Measurements from ENCODE around the gene MPC1. TPM values are rescaled to one million over a fixed set of nuclear protein-coding genes. Genes with fewer than 3 reads are reported as not detected.

The MPC1 gene
- total and polyA plus RNA-seq, 7 donors: 76.2 to 193 (median 136) TPM

DNA sequence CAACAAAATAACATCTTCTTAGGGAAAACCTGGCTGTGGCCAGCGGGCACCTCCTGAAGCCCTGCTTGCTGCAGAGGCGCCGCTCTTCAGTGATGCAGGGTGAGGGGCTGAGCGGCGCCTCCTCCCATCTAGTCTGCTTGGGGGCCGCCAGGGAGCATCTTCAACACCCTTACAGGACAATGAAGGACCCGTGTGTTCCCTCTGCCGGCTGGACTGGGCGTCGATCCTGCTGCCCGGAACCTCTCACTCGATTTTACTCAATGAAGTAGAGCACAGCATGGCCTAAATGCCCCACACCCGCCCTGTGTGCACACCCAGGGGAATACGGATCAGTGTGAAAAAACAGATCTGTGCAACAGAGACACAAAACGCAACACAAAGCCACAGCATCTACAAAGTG lies 28.5 kb upstream of the MPC1 start:
- peaks cover 0 to 48% of the 10 kb centered on the region in 2 donors for H3K36me3 ChIP-seq (ENCODE audit: insufficient read depth in 1 of 2, low read depth in 1 of 2)
- H3K4me1 ChIP-seq: no peaks in the 10 kb centered on the region
- 76 to 82% (median 76%) methylated on average over 15 of the region's 15 CpGs for WGBS, 3 donors
- intact Hi-C loops (cut with DNase I): no loop called here
- ATAC-seq (no peak), DNase-seq (no peak)
- no peaks in the 10 kb centered on the region for H3K27me3 ChIP-seq (ENCODE audit: insufficient read depth in 3 of 3, low read length in 2 of 3)
- TF ChIP-seq, protein P1, sequence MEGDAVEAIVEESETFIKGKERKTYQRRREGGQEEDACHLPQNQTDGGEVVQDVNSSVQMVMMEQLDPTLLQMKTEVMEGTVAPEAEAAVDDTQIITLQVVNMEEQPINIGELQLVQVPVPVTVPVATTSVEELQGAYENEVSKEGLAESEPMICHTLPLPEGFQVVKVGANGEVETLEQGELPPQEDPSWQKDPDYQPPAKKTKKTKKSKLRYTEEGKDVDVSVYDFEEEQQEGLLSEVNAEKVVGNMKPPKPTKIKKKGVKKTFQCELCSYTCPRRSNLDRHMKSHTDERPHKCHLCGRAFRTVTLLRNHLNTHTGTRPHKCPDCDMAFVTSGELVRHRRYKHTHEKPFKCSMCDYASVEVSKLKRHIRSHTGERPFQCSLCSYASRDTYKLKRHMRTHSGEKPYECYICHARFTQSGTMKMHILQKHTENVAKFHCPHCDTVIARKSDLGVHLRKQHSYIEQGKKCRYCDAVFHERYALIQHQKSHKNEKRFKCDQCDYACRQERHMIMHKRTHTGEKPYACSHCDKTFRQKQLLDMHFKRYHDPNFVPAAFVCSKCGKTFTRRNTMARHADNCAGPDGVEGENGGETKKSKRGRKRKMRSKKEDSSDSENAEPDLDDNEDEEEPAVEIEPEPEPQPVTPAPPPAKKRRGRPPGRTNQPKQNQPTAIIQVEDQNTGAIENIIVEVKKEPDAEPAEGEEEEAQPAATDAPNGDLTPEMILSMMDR (IDR thresholded peaks at IDR 0.05): no peak
- no peak overlapping the region for H3K4me3 ChIP-seq
- H3K9me3 ChIP-seq: no peaks in the 10 kb centered on the region
- no peak overlapping the region for H3K27ac ChIP-seq

DNA sequence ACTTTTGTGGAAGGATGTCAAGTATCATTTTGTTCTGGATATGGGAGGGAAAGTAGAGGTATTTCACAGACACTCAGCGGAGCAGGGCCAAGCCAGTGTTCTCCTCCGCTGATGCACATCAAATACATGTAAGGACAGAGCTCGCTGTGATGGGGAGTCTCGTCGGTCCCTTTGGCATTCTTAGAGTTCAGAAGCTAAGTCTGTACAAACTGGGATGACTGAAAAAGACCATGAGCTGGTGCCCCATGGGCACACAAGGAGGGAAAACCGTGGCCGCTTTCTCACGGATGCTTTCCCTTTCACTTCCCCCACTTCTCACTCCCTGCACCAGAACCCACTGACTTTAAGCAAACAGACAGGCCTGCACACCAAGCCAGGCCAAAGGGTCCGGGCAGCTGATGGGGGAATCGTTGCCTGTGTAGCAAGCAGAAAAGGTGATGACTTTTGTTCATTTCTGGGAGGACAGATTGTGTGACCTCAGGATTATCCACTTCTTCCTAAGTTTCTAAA lies 27.7 kb upstream of the MPC1 start:
- no peak for DNase-seq
- H3K36me3 ChIP-seq (ENCODE audit: insufficient read depth in 1 of 2, low read depth in 1 of 2): peaks cover 0 to 47% of the 10 kb centered on the region in 2 donors
- no peaks in the 10 kb centered on the region for H3K9me3 ChIP-seq
- H3K4me1 ChIP-seq: no peaks in the 10 kb centered on the region
- TF ChIP-seq, protein P1 (IDR thresholded peaks at IDR 0.05): no peak
- WGBS, 3 donors: 82 to 88% (median 85%) methylated on average over 10 of the region's 10 CpGs
- H3K27me3 ChIP-seq (ENCODE audit: insufficient read depth in 3 of 3, low read length in 2 of 3): no peaks in the 10 kb centered on the region
- H3K4me3 ChIP-seq: no peak overlapping the region
- intact Hi-C loops (cut with DNase I): no loop called here
- no peak overlapping the region for H3K27ac ChIP-seq
- no peak for ATAC-seq

DNA sequence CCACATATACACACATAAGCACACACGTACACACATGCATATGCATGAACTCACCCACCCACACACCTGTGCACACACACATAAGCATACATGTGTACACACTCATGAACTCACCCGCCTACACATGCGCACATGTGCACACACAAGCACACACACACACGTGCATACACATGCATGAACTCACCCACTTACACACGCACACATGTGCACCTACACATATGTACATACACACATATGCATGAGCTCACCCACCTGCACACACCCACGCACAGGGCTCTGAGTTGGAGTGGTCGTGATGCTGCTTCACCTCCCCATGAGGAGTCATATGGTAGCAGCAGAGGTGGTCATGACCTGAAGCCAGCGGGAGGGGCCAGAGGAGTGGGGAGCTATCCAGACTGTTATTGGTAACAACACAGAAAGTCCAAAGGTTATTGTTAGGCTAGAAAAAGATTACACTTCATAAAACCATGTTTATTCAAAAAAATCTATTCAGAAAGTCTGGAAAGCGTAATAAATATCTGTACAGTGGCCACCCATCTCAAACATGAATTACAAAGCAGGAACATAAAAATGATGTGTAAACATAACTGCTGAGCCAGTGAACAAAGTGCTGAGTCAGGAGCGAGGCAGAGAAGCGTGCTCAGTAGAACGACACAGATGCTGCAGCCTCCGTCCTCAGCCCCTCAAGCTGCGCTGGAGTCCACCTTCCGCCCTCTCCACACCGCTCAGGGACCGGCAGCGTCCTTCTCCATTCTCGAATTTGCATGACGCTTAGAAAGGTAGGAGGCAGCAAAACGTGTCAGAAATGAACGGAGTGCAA lies 26.4 kb upstream of the MPC1 start:
- no peaks in the 10 kb centered on the region for H3K27me3 ChIP-seq (ENCODE audit: insufficient read depth in 3 of 3, low read length in 2 of 3)
- peaks cover 0 to 35% of the 10 kb centered on the region in 2 donors for H3K36me3 ChIP-seq (ENCODE audit: insufficient read depth in 1 of 2, low read depth in 1 of 2)
- no peak for DNase-seq
- ATAC-seq: no peak
- no peaks in the 10 kb centered on the region for H3K9me3 ChIP-seq
- no peak overlapping the region for H3K4me3 ChIP-seq
- H3K27ac ChIP-seq: no peak overlapping the region
- no peaks in the 10 kb centered on the region for H3K4me1 ChIP-seq
- TF ChIP-seq, protein P1 (IDR thresholded peaks at IDR 0.05): no peak
- WGBS, 3 donors: 84 to 86% (median 84%) methylated on average over 22 of the region's 22 CpGs
- intact Hi-C loops (cut with DNase I): no loop called here

DNA sequence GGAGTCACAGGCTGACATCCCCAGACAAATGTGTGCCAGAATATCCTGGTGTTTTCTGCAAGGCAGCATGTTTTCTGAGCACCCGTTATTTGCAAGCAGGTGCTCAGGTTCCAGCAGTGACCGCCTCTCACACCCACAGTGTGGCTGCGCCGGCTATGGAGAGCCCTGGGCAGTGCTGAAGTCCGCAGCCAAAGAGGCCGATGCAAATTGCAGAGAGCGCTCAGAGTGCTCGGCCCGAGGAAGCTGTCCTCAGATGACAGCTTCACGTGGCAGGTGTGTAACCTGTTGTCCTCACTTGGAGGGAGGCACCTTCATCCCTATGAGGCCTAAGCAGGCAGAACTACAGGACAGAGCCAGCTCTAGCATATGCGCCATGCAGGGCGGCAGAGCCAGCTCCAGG lies 23.5 kb upstream of the MPC1 start:
- H3K36me3 ChIP-seq (ENCODE audit: insufficient read depth in 1 of 2, low read depth in 1 of 2): peaks cover 0 to 6% of the 10 kb centered on the region in 2 donors
- no peak overlapping the region for H3K27ac ChIP-seq
- intact Hi-C loops (cut with DNase I): no loop called here
- no peaks in the 10 kb centered on the region for H3K27me3 ChIP-seq (ENCODE audit: insufficient read depth in 3 of 3, low read length in 2 of 3)
- ATAC-seq (no peak), DNase-seq (no peak)
- no peak overlapping the region for H3K4me3 ChIP-seq
- no peaks in the 10 kb centered on the region for H3K9me3 ChIP-seq
- H3K4me1 ChIP-seq: no peaks in the 10 kb centered on the region
- WGBS, 3 donors: 84 to 86% (median 86%) methylated on average over 12 of the region's 12 CpGs
- TF ChIP-seq, protein P1 (IDR thresholded peaks at IDR 0.05): no peak
